ENCODE results near the gene CAMK2D.

The CAMK2D gene

GRCh38 chr4:113697429-113697828 lies 64.1 kb downstream of the CAMK2D start:
- no peaks in the 10 kb centered on the region for H3K36me3 ChIP-seq (ENCODE audit: low read depth)
- H3K9me3 ChIP-seq (ENCODE audit: severe bottlenecking), result no peaks in the 10 kb centered on the region
- TF ChIP-seq CTCF (IDR thresholded peaks at IDR 0.05; ENCODE audit: poor library complexity, severe bottlenecking), result no peak
- no peak overlapping the region for H3K4me3 ChIP-seq (ENCODE audit: severe bottlenecking)
- H3K27ac ChIP-seq (ENCODE audit: poor library complexity, severe bottlenecking), result no peak overlapping the region
- DNase-seq (ENCODE audit: low spot score) (no peak), ATAC-seq (ENCODE audit: low read depth) (no peak)
- peaks cover 15% of the 10 kb centered on the region for H3K4me1 ChIP-seq (ENCODE audit: insufficient read depth, poor library complexity, severe bottlenecking)
- H3K27me3 ChIP-seq (ENCODE audit: insufficient read depth, poor library complexity, severe bottlenecking), result no peaks in the 10 kb centered on the region

GRCh38 chr4:113695328-113696169 lies 66.0 kb downstream of the CAMK2D start:
- no peak for ATAC-seq (ENCODE audit: low read depth)

GRCh38 chr4:113694008-113694407 lies 67.5 kb downstream of the CAMK2D start:
- H3K9me3 ChIP-seq (ENCODE audit: severe bottlenecking), result no peaks in the 10 kb centered on the region
- ATAC-seq (ENCODE audit: low read depth), result no peak
- DNase-seq (ENCODE audit: low spot score), result no peak
- H3K27me3 ChIP-seq (ENCODE audit: insufficient read depth, poor library complexity, severe bottlenecking), result no peaks in the 10 kb centered on the region
- H3K36me3 ChIP-seq (ENCODE audit: low read depth), result no peaks in the 10 kb centered on the region
- peaks cover 5% of the 10 kb centered on the region for H3K4me1 ChIP-seq (ENCODE audit: insufficient read depth, poor library complexity, severe bottlenecking)
- TF ChIP-seq CTCF (IDR thresholded peaks at IDR 0.05; ENCODE audit: poor library complexity, severe bottlenecking), result no peak
- no peak overlapping the region for H3K27ac ChIP-seq (ENCODE audit: poor library complexity, severe bottlenecking)
- H3K4me3 ChIP-seq (ENCODE audit: severe bottlenecking), result no peak overlapping the region

More at GRCh38 chr4:113695328-113696169, 66.0 kb downstream of the CAMK2D start:
- no peaks in the 10 kb centered on the region for H3K27me3 ChIP-seq (ENCODE audit: insufficient read depth, poor library complexity, severe bottlenecking)
- TF ChIP-seq CTCF (IDR thresholded peaks at IDR 0.05; ENCODE audit: poor library complexity, severe bottlenecking), result no peak
- no peak overlapping the region for H3K27ac ChIP-seq (ENCODE audit: poor library complexity, severe bottlenecking)
- H3K36me3 ChIP-seq (ENCODE audit: low read depth), result no peaks in the 10 kb centered on the region
- no peak for DNase-seq (ENCODE audit: low spot score)
- H3K4me3 ChIP-seq (ENCODE audit: severe bottlenecking), result no peak overlapping the region
- peaks cover 13% of the 10 kb centered on the region for H3K4me1 ChIP-seq (ENCODE audit: insufficient read depth, poor library complexity, severe bottlenecking)
- H3K9me3 ChIP-seq (ENCODE audit: severe bottlenecking), result no peaks in the 10 kb centered on the region

- H3K4me1 ChIP-seq (ENCODE audit: insufficient read depth, poor library complexity, severe bottlenecking), result peaks cover 4% of the 10 kb centered on the region
- H3K27ac ChIP-seq (ENCODE audit: poor library complexity, severe bottlenecking), result no peak overlapping the region
- TF ChIP-seq CTCF (IDR thresholded peaks at IDR 0.05; ENCODE audit: poor library complexity, severe bottlenecking), result no peak
- no peaks in the 10 kb centered on the region for H3K9me3 ChIP-seq (ENCODE audit: severe bottlenecking)
- H3K27me3 ChIP-seq (ENCODE audit: insufficient read depth, poor library complexity, severe bottlenecking), result no peaks in the 10 kb centered on the region
- H3K4me3 ChIP-seq (ENCODE audit: severe bottlenecking), result no peak overlapping the region
- DNase-seq (ENCODE audit: low spot score), result no peak
- H3K36me3 ChIP-seq (ENCODE audit: low read depth), result no peaks in the 10 kb centered on the region
- ATAC-seq (ENCODE audit: low read depth), result no peak
Observed at GRCh38 chr4:113692809-113693411, 68.6 kb downstream of the CAMK2D start.

GRCh38 chr4:113691676-113692075 lies 69.9 kb downstream of the CAMK2D start:
- ATAC-seq (ENCODE audit: low read depth) (no peak), DNase-seq (ENCODE audit: low spot score) (no peak)
- Histone ChIP-seq H3K9me3 (ENCODE audit: severe bottlenecking) (no peaks in the 10 kb centered on the region), H3K27me3 (ENCODE audit: insufficient read depth, poor library complexity, severe bottlenecking) (no peaks in the 10 kb centered on the region), H3K36me3 (ENCODE audit: low read depth) (no peaks in the 10 kb centered on the region), H3K4me3 (ENCODE audit: severe bottlenecking) (no peak overlapping the region), H3K4me1 (ENCODE audit: insufficient read depth, poor library complexity, severe bottlenecking) (no peaks in the 10 kb centered on the region), H3K27ac (ENCODE audit: poor library complexity, severe bottlenecking) (no peak overlapping the region)
- no peak for TF ChIP-seq CTCF (IDR thresholded peaks at IDR 0.05; ENCODE audit: poor library complexity, severe bottlenecking)

All from RWPE2 (cell line).